Cerebellar cortex (tissue), 1 donor: ENCODE measurements around the gene EXOC4.
"Not testable (repeated sequence)": the region's sequence is repeated elsewhere in the genome, so short reads cannot be mapped to it uniquely, and the experiment has no call there.

Experiments
- DNase-seq: peaks from one replicate; pipeline ENCODE4 v3.0.0-alpha.2; 2015; ENCODE audit warnings: low spot score

EXOC4 gene

GRCh38 chr7:134077560-134077959, 824.7 kb downstream of the EXOC4 start:
- DNase-seq, result not testable (repeated sequence)

GRCh38 chr7:134078991-134079390, 826.1 kb downstream of the EXOC4 start:
- DNase-seq, result no peak

GRCh38 chr7:134081695-134082094, 828.8 kb downstream of the EXOC4 start:
- no peak for DNase-seq

GRCh38 chr7:134083766-134084487, 831.0 kb downstream of the EXOC4 start:
- DNase-seq, result no peak

GRCh38 chr7:134084488-134085144, 831.7 kb downstream of the EXOC4 start:
- DNase-seq, result no peak

- no peak for DNase-seq
These were observed 832.4 kb downstream of the EXOC4 start for GRCh38 chr7:134085311-134085710.

GRCh38 chr7:134086998-134087735, 834.3 kb downstream of the EXOC4 start:
- no peak for DNase-seq

- no peak for DNase-seq
These were observed 835.3 kb downstream of the EXOC4 start for GRCh38 chr7:134088199-134088598.

GRCh38 chr7:134089446-134089845, 836.6 kb downstream of the EXOC4 start:
- no peak for DNase-seq

GRCh38 chr7:134098072-134098471, 845.2 kb downstream of the EXOC4 start:
- DNase-seq, result no peak

GRCh38 chr7:134101716-134102115, 848.8 kb downstream of the EXOC4 start:
- no peak for DNase-seq

GRCh38 chr7:134104166-134104565, 851.3 kb downstream of the EXOC4 start:
- no peak for DNase-seq

- no peak for DNase-seq
These were observed 853.0 kb downstream of the EXOC4 start for GRCh38 chr7:134105841-134106240.

GRCh38 chr7:134108802-134109201, 855.9 kb downstream of the EXOC4 start:
- no peak for DNase-seq

GRCh38 chr7:134113655-134114054, 860.8 kb downstream of the EXOC4 start:
- DNase-seq, result no peak

GRCh38 chr7:134114992-134115391, 862.1 kb downstream of the EXOC4 start:
- no peak for DNase-seq
